NT2/D1 (cell line): ENCODE results near the gene FBLN5.
"Not testable (repeated sequence)": the region's sequence is repeated elsewhere in the genome, so short reads cannot be mapped to it uniquely, and the experiment has no call there.

ENCODE experiments used
- SUZ12 ChIP-seq: IDR thresholded peaks from 2 replicates; pipeline ENCODE4 v1.6.1; 2011; ENCODE audit not compliant: insufficient read length, insufficient read depth; ENCODE audit errors: extremely low read depth
- YY1 ChIP-seq: IDR thresholded peaks from 2 replicates; pipeline ENCODE4 v1.6.1; 2011; ENCODE audit not compliant: insufficient read length, insufficient read depth
- ZNF274 ChIP-seq: IDR thresholded peaks from 2 replicates; pipeline ENCODE4 v1.6.1; 2011; ENCODE audit warnings: mild to moderate bottlenecking, low read depth, low read length

DNA sequence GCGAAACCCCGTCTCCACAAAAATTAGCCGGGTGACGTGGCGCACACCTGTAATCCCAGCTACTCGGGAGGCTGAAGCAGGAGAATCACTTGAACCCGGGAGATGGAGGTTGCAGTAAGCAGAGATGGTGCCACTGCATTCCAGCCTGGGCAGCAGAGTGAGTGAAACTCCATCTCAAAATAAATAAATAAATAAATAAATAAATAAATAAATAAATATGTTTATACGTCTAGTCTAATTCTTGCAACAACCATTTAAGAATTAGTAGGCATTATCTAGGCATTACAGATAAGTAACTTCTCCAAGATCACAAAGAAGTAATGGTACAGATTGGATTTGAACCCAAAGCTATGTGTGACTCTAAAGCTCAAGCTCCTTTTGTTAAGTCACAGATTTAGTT, 102.4 kb downstream of the FBLN5 start:
- not testable (repeated sequence) for TF ChIP-seq ZNF274, YY1, SUZ12
